ENCODE measurements around the gene CDYL. TPM values are rescaled to one million over a fixed set of nuclear protein-coding genes. Genes with fewer than 3 reads are reported as not detected.

CDYL gene
- total RNA-seq, 1 donor from 2014 or later = 26.9 TPM

- intact Hi-C loops (cut with micrococcal nuclease) = no loop called here
These were observed 211.2 kb downstream of the CDYL start for GRCh38 chr6:4987432-4987831.

- intact Hi-C loops (cut with micrococcal nuclease) = no loop called here
These were observed 218.5 kb downstream of the CDYL start for GRCh38 chr6:4994741-4995140.

GRCh38 chr6:4997862-4998261, 221.7 kb downstream of the CDYL start:
- intact Hi-C loops (cut with micrococcal nuclease) = no loop called here

GRCh38 chr6:4999586-4999985, 223.4 kb downstream of the CDYL start:
- intact Hi-C loops (cut with micrococcal nuclease) = no loop called here

GRCh38 chr6:5003604-5004372, 227.6 kb downstream of the CDYL start, which contains the start of gene RPP40:
Gene RPP40, minus strand, starts transcription at chr6:5004037. Its CDS starts 35 bp downstream, at chr6:5004002.
- intact Hi-C loops (cut with micrococcal nuclease) = loop anchor here (1.0 to 10.0 kb wide), 7 partner anchors 27 to 1089 kb away; partner anchors contain the start of genes CDYL, ECI2 and LYRM4

GRCh38 chr6:5004373-5005037, 228.3 kb downstream of the CDYL start:
- intact Hi-C loops (cut with micrococcal nuclease) = loop anchor here (1.0 to 10.0 kb wide), 6 partner anchors 67 to 1090 kb away; partner anchors contain the start of genes CDYL, ECI2 and LYRM4

- intact Hi-C loops (cut with micrococcal nuclease) = loop anchor here (10.0 kb wide), 1 partner anchor 1090 kb away; no protein-coding TSS in a partner anchor
These were observed 228.8 kb downstream of the CDYL start for GRCh38 chr6:5005038-5005433.

Other genes starting within 250 kb of the CDYL start
- gene RPP40, start 227.6 kb downstream of the CDYL start, total RNA-seq = 6.9 and 9.2 TPM in 2 replicates